Measurements from ENCODE around the gene MOGAT1. TPM values are rescaled to one million over a fixed set of nuclear protein-coding genes. Genes with fewer than 3 reads are reported as not detected.

The MOGAT1 gene
- total and polyA plus RNA-seq, 2 of the 8 experiments (the other 6 are each of a cell fraction or from before 2014, with no cell fraction given) = 0.11 to 0.67 TPM

- TF ChIP-seq, protein P1, sequence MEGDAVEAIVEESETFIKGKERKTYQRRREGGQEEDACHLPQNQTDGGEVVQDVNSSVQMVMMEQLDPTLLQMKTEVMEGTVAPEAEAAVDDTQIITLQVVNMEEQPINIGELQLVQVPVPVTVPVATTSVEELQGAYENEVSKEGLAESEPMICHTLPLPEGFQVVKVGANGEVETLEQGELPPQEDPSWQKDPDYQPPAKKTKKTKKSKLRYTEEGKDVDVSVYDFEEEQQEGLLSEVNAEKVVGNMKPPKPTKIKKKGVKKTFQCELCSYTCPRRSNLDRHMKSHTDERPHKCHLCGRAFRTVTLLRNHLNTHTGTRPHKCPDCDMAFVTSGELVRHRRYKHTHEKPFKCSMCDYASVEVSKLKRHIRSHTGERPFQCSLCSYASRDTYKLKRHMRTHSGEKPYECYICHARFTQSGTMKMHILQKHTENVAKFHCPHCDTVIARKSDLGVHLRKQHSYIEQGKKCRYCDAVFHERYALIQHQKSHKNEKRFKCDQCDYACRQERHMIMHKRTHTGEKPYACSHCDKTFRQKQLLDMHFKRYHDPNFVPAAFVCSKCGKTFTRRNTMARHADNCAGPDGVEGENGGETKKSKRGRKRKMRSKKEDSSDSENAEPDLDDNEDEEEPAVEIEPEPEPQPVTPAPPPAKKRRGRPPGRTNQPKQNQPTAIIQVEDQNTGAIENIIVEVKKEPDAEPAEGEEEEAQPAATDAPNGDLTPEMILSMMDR (IDR thresholded peaks at IDR 0.05; ENCODE audit: control extremely low read depth in 1 of 3, insufficient read depth in 1 of 3, low read depth in 1 of 3, low read length in 3 of 3) = peak in 2 of 3 experiments; percentile 4 to 33; a peak in 2 of 4 replicates
- no peak for TF ChIP-seq CBX5 (IDR thresholded peaks at IDR 0.05; ENCODE audit: low read depth, low read length)
- 0 out of 3 replicates have a peak, but pooled peaks of 1 of the 2 experiments have one; percentile 40 for TF ChIP-seq POLR2A (IDR thresholded peaks at IDR 0.05; ENCODE audit: control extremely low read depth in 1 of 2, low read depth in 2 of 2, low read length in 2 of 2)
- TF ChIP-seq RXRA (IDR thresholded peaks at IDR 0.05; ENCODE audit: insufficient read depth, low read depth, low read length) = no peak
- TF ChIP-seq POLR2AphosphoS5 (IDR thresholded peaks at IDR 0.05; ENCODE audit: low read depth, low read length) = peak; percentile 45; the same call in 1 of the 2 replicates
- TF ChIP-seq SP2 (IDR thresholded peaks at IDR 0.05; ENCODE audit: low read length) = no peak
- TF ChIP-seq KDM1A (IDR thresholded peaks at IDR 0.05; ENCODE audit: borderline replicate concordance, low read length) = no peak
- peak; percentile 90 for TF ChIP-seq KDM4A (IDR thresholded peaks at IDR 0.05; ENCODE audit: low read depth, low read length, severe bottlenecking)
Observed at GRCh38 chr2:222671259-222672067, at the start of gene MOGAT1 (continued).
